IMR-90 (cell line): ENCODE measurements around the gene TBC1D22A. TPM values are rescaled to one million over a fixed set of nuclear protein-coding genes. Genes with fewer than 3 reads are reported as not detected.

ENCODE experiments used
- ATAC-seq: fragments of 200-7000 bp; cut with Tn5 transposase; 2 replicates; pipeline ENCODE4 v1.9.1; 2020; ENCODE audit warnings: low read depth, mild to moderate bottlenecking, moderate library complexity
- BruUV-seq: library from RNA; stranded (reverse); fragments of 400-500 nt; replicated peaks from 2 replicates; lab custom pipeline; 2021; lab: Mats Ljungman, UMichigan
- CTCF ChIA-PET: fragments of 300-600 bp; formaldehyde crosslinking; extraction: SDS; loops from one replicate; lab custom pipeline; 2021; ENCODE audit warnings: antibody characterized with exemption; lab: Yijun Ruan, JAX
- POLR2A ChIA-PET: fragments of 300-600 bp; sonication (Branson Sonifier 250); formaldehyde crosslinking; loops from one replicate; lab custom pipeline; 2022; ENCODE audit warnings: antibody characterized with exemption; ENCODE audit not compliant: unreplicated experiment; lab: Charles Lee
- DNase-seq: peaks from one replicate; pipeline ENCODE4 v3.0.0; 2013
- H2AFZ ChIP-seq: replicated peaks from 2 replicates; pipeline ENCODE3; 2013; ENCODE audit warnings: low read length, mild to moderate bottlenecking; ENCODE audit not compliant: poor library complexity
- H2AK5ac ChIP-seq: 2 replicates; pipeline ENCODE4 v1.6.1; 2013; ENCODE audit warnings: low read depth, low read length, inconsistent platforms
- H2AK9ac ChIP-seq: replicated peaks from 2 replicates; pipeline ENCODE3; 2013; ENCODE audit warnings: mild to moderate bottlenecking, low read depth, low read length, moderate library complexity; ENCODE audit not compliant: poor library complexity
- H2BK120ac ChIP-seq: 2 replicates; pipeline ENCODE4 v1.6.1; 2013; ENCODE audit warnings: low read depth, low read length, inconsistent platforms
- H2BK15ac ChIP-seq: 3 replicates; pipeline ENCODE4 v1.6.1; 2013; ENCODE audit warnings: low read depth, low read length, inconsistent platforms
- H2BK20ac ChIP-seq: 2 replicates; pipeline ENCODE4 v1.6.1; 2013; ENCODE audit warnings: low read depth, mild to moderate bottlenecking, inconsistent platforms, low read length, moderate library complexity
- H2BK5ac ChIP-seq: 2 replicates; pipeline ENCODE4 v1.6.1; 2013; ENCODE audit warnings: mild to moderate bottlenecking, low read depth, low read length, inconsistent platforms; ENCODE audit not compliant: poor library complexity, severe bottlenecking
- H3K14ac ChIP-seq: replicated peaks from 2 replicates; pipeline ENCODE4 v1.6.1; 2013; ENCODE audit warnings: low read depth, low read length, inconsistent platforms
- H3K18ac ChIP-seq: 2 replicates; pipeline ENCODE4 v1.6.1; 2013; ENCODE audit warnings: low read depth, low read length, control low read depth
- H3K23ac ChIP-seq: 2 replicates; pipeline ENCODE4 v1.6.1; 2013; ENCODE audit warnings: low read depth, low read length, inconsistent platforms
- H3K27ac ChIP-seq: 2 replicates; pipeline ENCODE4 v1.5.1; 2013; ENCODE audit warnings: mild to moderate bottlenecking, control low read depth, low read length; ENCODE audit not compliant: insufficient read depth
- H3K27me3 ChIP-seq: 2 replicates; pipeline ENCODE4 v1.6.1; 2013; ENCODE audit warnings: low read length; ENCODE audit not compliant: control insufficient read depth, insufficient read depth
- H3K36me3 ChIP-seq: 2 replicates; pipeline ENCODE4 v1.6.1; 2013; ENCODE audit warnings: low read length, mixed read lengths; ENCODE audit not compliant: control insufficient read depth, insufficient read depth
- H3K4ac ChIP-seq: 2 replicates; pipeline ENCODE4 v1.6.1; 2013; ENCODE audit warnings: low read depth, low read length, inconsistent platforms
- H3K4me1 ChIP-seq: 2 replicates; pipeline ENCODE4 v1.6.1; 2013; ENCODE audit warnings: low read length, mixed read lengths; ENCODE audit not compliant: control insufficient read depth, insufficient read depth
- H3K4me2 ChIP-seq: 2 replicates; pipeline ENCODE4 v1.6.1; 2013; ENCODE audit warnings: low read depth, mild to moderate bottlenecking, control low read depth, low read length, moderate library complexity
- H3K4me3 ChIP-seq: 2 replicates; pipeline ENCODE4 v1.5.1; 2013; ENCODE audit warnings: low read depth, mild to moderate bottlenecking, control low read depth, low read length, moderate library complexity; ENCODE audit not compliant: insufficient read depth
- H3K56ac ChIP-seq: 2 replicates; pipeline ENCODE4 v1.6.1; 2013; ENCODE audit warnings: low read length, inconsistent platforms; ENCODE audit not compliant: insufficient read depth; ENCODE audit errors: extremely low read depth
- H3K79me1 ChIP-seq, 2 experiments: 2 replicates each; pipeline ENCODE4 v1.6.1; 2013; ENCODE audit warnings: low read length in 2 of 2, inconsistent platforms in 1 of 2, low read depth in 1 of 2
- H3K9ac ChIP-seq: 2 replicates; pipeline ENCODE4 v1.6.1; 2013; ENCODE audit warnings: low read depth, low read length, control low read depth
- H3K9me1 ChIP-seq: 2 replicates; pipeline ENCODE4 v1.6.1; 2013; ENCODE audit warnings: low read length, inconsistent platforms; ENCODE audit not compliant: insufficient read depth
- H3K9me3 ChIP-seq: 2 replicates; pipeline ENCODE4 v1.6.1; 2013; ENCODE audit warnings: low read length; ENCODE audit not compliant: control insufficient read depth, insufficient read depth
- H4K20me1 ChIP-seq: 2 replicates; pipeline ENCODE4 v1.6.1; 2013; ENCODE audit warnings: low read length, inconsistent platforms; ENCODE audit not compliant: insufficient read depth
- H4K5ac ChIP-seq: 2 replicates; pipeline ENCODE4 v1.6.1; 2013; ENCODE audit warnings: mild to moderate bottlenecking, low read depth, low read length, control low read depth
- H4K8ac ChIP-seq, 2 experiments: 2 replicates each; pipeline ENCODE4 v1.6.1; 2013; ENCODE audit warnings: low read depth in 2 of 2, low read length in 2 of 2, control low read depth in 1 of 2, inconsistent platforms in 1 of 2
- H4K91ac ChIP-seq: 2 replicates; pipeline ENCODE4 v1.6.1; 2013; ENCODE audit warnings: low read depth, low read length, inconsistent platforms; ENCODE audit not compliant: insufficient read depth
- BHLHE40 ChIP-seq: fragments of 150-350 bp; IDR thresholded peaks from 2 replicates; pipeline ENCODE4 v1.6.1; 2016; ENCODE audit warnings: mild to moderate bottlenecking, low read depth, low read length
- CEBPB ChIP-seq: IDR thresholded peaks from 2 replicates; pipeline ENCODE4 v1.6.1; 2012; ENCODE audit warnings: low read depth, low read length, improper control_type of control experiment
- CTCF ChIP-seq: conservative IDR thresholded peaks from 2 replicates; pipeline ENCODE4 v1.5.1; 2012; ENCODE audit warnings: mild to moderate bottlenecking, low read depth, low read length, improper control_type of control experiment
- ELK1 ChIP-seq: fragments of 150-350 bp; IDR thresholded peaks from 2 replicates; pipeline ENCODE4 v1.6.1; 2016; ENCODE audit warnings: low read depth, mild to moderate bottlenecking, low read length, moderate library complexity, borderline replicate concordance
- FOS ChIP-seq: fragments of 150-350 bp; IDR thresholded peaks from 2 replicates; pipeline ENCODE4 v1.6.1; 2016; ENCODE audit warnings: low read depth, low read length
- MAZ ChIP-seq: IDR thresholded peaks from 2 replicates; pipeline ENCODE4 v1.6.1; 2012; ENCODE audit warnings: low read depth, mild to moderate bottlenecking, low read length, improper control_type of control experiment, moderate library complexity, borderline replicate concordance
- MXI1 ChIP-seq: IDR thresholded peaks from 2 replicates; pipeline ENCODE4 v1.6.1; 2012; ENCODE audit warnings: low read depth, mild to moderate bottlenecking, low read length, moderate library complexity, borderline replicate concordance
- RFX5 ChIP-seq: IDR thresholded peaks from 2 replicates; pipeline ENCODE4 v1.8.0; 2012; ENCODE audit warnings: low read depth, mild to moderate bottlenecking, low read length, moderate library complexity
- WGBS, 2 experiments: methylation state at CpG; one replicate each; pipeline versions ENCODE4 v1.1.5 to v1.1.7; 2013; ENCODE audit warnings: missing lambda C conversion rate in 2 of 2; ENCODE audit not compliant: insufficient read length in 1 of 2; ENCODE audit errors: extremely low coverage in 2 of 2; 5-methylcytosine and 5-hydroxymethylcytosine counted together
- dilution Hi-C: fragments of 300-500 bp; cut with HindIII; formaldehyde crosslinking; loops from one replicate; pipeline ENCODE4 v1.14.3; 2018; ENCODE audit warnings: low sequenced_read_pairs; ENCODE audit not compliant: unreplicated experiment
- in situ Hi-C: fragments of 300-500 bp; cut with MboI; formaldehyde crosslinking; loops from 3 replicates; pipeline ENCODE4 v1.14.3; 2019; ENCODE audit warnings: low sequenced_read_pairs, inconsistent platforms, mixed read lengths
- intact Hi-C: fragments of 100-400 bp; cut with micrococcal nuclease; formaldehyde crosslinking; loops from 2 replicates; pipeline ENCODE4 v1.10.0; 2022
- polyA plus RNA-seq, 3 experiments: library from polyadenylated mRNA; depleted of rRNA; stranded (reverse); fragments of >200 nt; gene quantifications; 2 replicates each; pipeline ENCODE4 v1.2.3, GENCODE V29; 2012; ENCODE audit warnings: low replicate concordance in 1 of 3
- total RNA-seq: library from RNA; depleted of rRNA; stranded (reverse); fragments of >200 nt; gene quantifications from 2 replicates; pipeline ENCODE4 v1.2.3, GENCODE V29; 2012

Gene TBC1D22A
- total and polyA plus RNA-seq, 2 of the 4 experiments (the other 2 are of a cell fraction) = 9.0 to 16.7 TPM

GRCh38 chr22:46983046-46983445, 220.6 kb downstream of the TBC1D22A start:
- in situ Hi-C loops = no loop called here
- BruUV-seq = no TSS peak

More at GRCh38 chr22:46983046-46983445, 220.6 kb downstream of the TBC1D22A start:
- dilution Hi-C loops = no loop called here
- no peak for ATAC-seq
- no peak for DNase-seq
- no peaks in the 10 kb centered on the region for H3K27me3 ChIP-seq
- H2BK20ac ChIP-seq = no peak overlapping the region
- H3K36me3 ChIP-seq = peaks cover 3% of the 10 kb centered on the region
- H3K14ac ChIP-seq = no peak overlapping the region
- intact Hi-C loops = no loop called here
- no peak overlapping the region for H3K4me3 ChIP-seq
- H4K5ac ChIP-seq = no peak overlapping the region
- H2AK5ac ChIP-seq = no peak overlapping the region
- no peak overlapping the region for H3K27ac ChIP-seq
- WGBS, 2 experiments = no CpG with 5 or more reads among the region's 4 CpGs
- peaks cover 13% of the 10 kb centered on the region; the same call in 1 of the 2 replicates for H3K9me1 ChIP-seq
- ChIA-PET POLR2A (no interaction called here), CTCF (no interaction called here)
- peaks cover 12% of the 10 kb centered on the region; the same call in 1 of the 2 replicates for H4K20me1 ChIP-seq
- H4K8ac ChIP-seq = no peak overlapping the region
- no peak overlapping the region for H3K4ac ChIP-seq
- H3K23ac ChIP-seq = no peak overlapping the region
- H2BK15ac ChIP-seq = no peak overlapping the region; the same call in 2 of the 3 replicates
- no peak overlapping the region for H2BK120ac ChIP-seq
- H3K9ac ChIP-seq = no peak overlapping the region
- no peaks in the 10 kb centered on the region for H3K9me3 ChIP-seq
- H2AK9ac ChIP-seq = no peak overlapping the region
- no peak overlapping the region for H4K91ac ChIP-seq
- H3K79me1 ChIP-seq = peaks cover 9 to 23% of the 10 kb centered on the region in 2 experiments
- TF ChIP-seq CEBPB (no peak), BHLHE40 (no peak), MAZ (no peak), CTCF (no peak), FOS (no peak), RFX5 (no peak), MXI1 (no peak), ELK1 (no peak)
- H3K18ac ChIP-seq = no peak overlapping the region
- no peak overlapping the region for H2AFZ ChIP-seq
- no peak overlapping the region for H3K56ac ChIP-seq
- no peak overlapping the region for H3K4me2 ChIP-seq
- H3K4me1 ChIP-seq = peaks cover 11% of the 10 kb centered on the region
- no peak overlapping the region for H2BK5ac ChIP-seq
